Skeletal muscle satellite cell (primary cell): ENCODE measurements around the gene TTLL5.

Experiments used
- H3K27me3 ChIP-seq: 2 replicates; pipeline ENCODE4 v1.7.0; 2013; ENCODE audit warnings: low read length; ENCODE audit not compliant: control insufficient read depth, insufficient read depth
- H3K36me3 ChIP-seq: 2 replicates; pipeline ENCODE4 v1.7.0; 2013; ENCODE audit warnings: mild to moderate bottlenecking, control low read depth, low read length; ENCODE audit not compliant: insufficient read depth
- H3K4me1 ChIP-seq: 2 replicates; pipeline ENCODE4 v1.7.0; 2013; ENCODE audit warnings: low read length; ENCODE audit not compliant: control insufficient read depth, insufficient read depth
- H3K4me2 ChIP-seq: 2 replicates; pipeline ENCODE4 v1.7.0; 2013; ENCODE audit warnings: mild to moderate bottlenecking, low read length
- H3K4me3 ChIP-seq: 2 replicates; pipeline ENCODE4 v1.7.0; 2013; ENCODE audit warnings: low read length
- H3K9ac ChIP-seq: 2 replicates; pipeline ENCODE4 v1.7.0; 2013; ENCODE audit warnings: mild to moderate bottlenecking, low read depth, low read length, moderate library complexity
- H3K9me3 ChIP-seq: replicated peaks from 2 replicates; pipeline ENCODE4 v1.7.0; 2013; ENCODE audit warnings: mild to moderate bottlenecking, control low read depth, low read length

Gene TTLL5

GRCh38 chr14:75723716-75724115, 62.7 kb downstream of the TTLL5 start:
- Histone ChIP-seq H3K9ac (no peak overlapping the region), H3K27me3 (no peaks in the 10 kb centered on the region), H3K4me1 (peaks cover 13% of the 10 kb centered on the region), H3K36me3 (peaks cover 23% of the 10 kb centered on the region), H3K4me3 (no peak overlapping the region), H3K9me3 (no peaks in the 10 kb centered on the region), H3K4me2 (no peak overlapping the region)

GRCh38 chr14:75724414-75725204, 63.6 kb downstream of the TTLL5 start:
- Histone ChIP-seq H3K4me3 (no peak overlapping the region), H3K9me3 (no peaks in the 10 kb centered on the region), H3K36me3 (peaks cover 18% of the 10 kb centered on the region), H3K4me2 (no peak overlapping the region), H3K4me1 (peaks cover 13% of the 10 kb centered on the region), H3K27me3 (no peaks in the 10 kb centered on the region), H3K9ac (no peak overlapping the region)

- no peak overlapping the region for H3K9ac ChIP-seq
- no peaks in the 10 kb centered on the region for H3K27me3 ChIP-seq
- H3K36me3 ChIP-seq = peaks cover 18% of the 10 kb centered on the region
- H3K4me2 ChIP-seq = no peak overlapping the region
- H3K4me1 ChIP-seq = peaks cover 13% of the 10 kb centered on the region
- no peaks in the 10 kb centered on the region for H3K9me3 ChIP-seq
- H3K4me3 ChIP-seq = no peak overlapping the region
Observed at GRCh38 chr14:75725481-75725880, 64.4 kb downstream of the TTLL5 start.

GRCh38 chr14:75726321-75726720, 65.3 kb downstream of the TTLL5 start:
- no peak overlapping the region for H3K4me3 ChIP-seq
- no peak overlapping the region for H3K9ac ChIP-seq
- H3K4me2 ChIP-seq = no peak overlapping the region
- H3K9me3 ChIP-seq = no peaks in the 10 kb centered on the region
- no peaks in the 10 kb centered on the region for H3K27me3 ChIP-seq
- peaks cover 12% of the 10 kb centered on the region for H3K36me3 ChIP-seq
- H3K4me1 ChIP-seq = peaks cover 13% of the 10 kb centered on the region

GRCh38 chr14:75727124-75727523, 66.1 kb downstream of the TTLL5 start:
- Histone ChIP-seq H3K4me2 (no peak overlapping the region), H3K4me3 (no peak overlapping the region), H3K27me3 (no peaks in the 10 kb centered on the region), H3K9me3 (no peaks in the 10 kb centered on the region), H3K36me3 (peaks cover 7% of the 10 kb centered on the region), H3K4me1 (peaks cover 13% of the 10 kb centered on the region), H3K9ac (no peak overlapping the region)

GRCh38 chr14:75732888-75733287, 71.8 kb downstream of the TTLL5 start:
- no peaks in the 10 kb centered on the region for H3K27me3 ChIP-seq
- H3K36me3 ChIP-seq = peaks cover 6% of the 10 kb centered on the region
- H3K4me1 ChIP-seq = no peaks in the 10 kb centered on the region
- H3K4me2 ChIP-seq = no peak overlapping the region
- H3K9me3 ChIP-seq = no peaks in the 10 kb centered on the region
- no peak overlapping the region for H3K4me3 ChIP-seq
- H3K9ac ChIP-seq = no peak overlapping the region

GRCh38 chr14:75734854-75735253, 73.8 kb downstream of the TTLL5 start:
- Histone ChIP-seq H3K9me3 (no peaks in the 10 kb centered on the region), H3K9ac (no peak overlapping the region), H3K36me3 (peaks cover 6% of the 10 kb centered on the region), H3K27me3 (no peaks in the 10 kb centered on the region), H3K4me1 (no peaks in the 10 kb centered on the region), H3K4me2 (no peak overlapping the region), H3K4me3 (no peak overlapping the region)

GRCh38 chr14:75736845-75737485, 75.9 kb downstream of the TTLL5 start:
- no peak overlapping the region for H3K4me2 ChIP-seq
- H3K9me3 ChIP-seq = no peaks in the 10 kb centered on the region
- H3K9ac ChIP-seq = no peak overlapping the region
- H3K36me3 ChIP-seq = peaks cover 6% of the 10 kb centered on the region
- no peak overlapping the region for H3K4me3 ChIP-seq
- no peaks in the 10 kb centered on the region for H3K27me3 ChIP-seq
- no peaks in the 10 kb centered on the region for H3K4me1 ChIP-seq

GRCh38 chr14:75738192-75738591, 77.1 kb downstream of the TTLL5 start:
- Histone ChIP-seq H3K4me3 (no peak overlapping the region), H3K36me3 (peaks cover 6% of the 10 kb centered on the region), H3K9me3 (no peaks in the 10 kb centered on the region), H3K9ac (no peak overlapping the region), H3K4me1 (no peaks in the 10 kb centered on the region), H3K27me3 (no peaks in the 10 kb centered on the region), H3K4me2 (no peak overlapping the region)

- Histone ChIP-seq H3K4me1 (no peaks in the 10 kb centered on the region), H3K4me2 (no peak overlapping the region), H3K4me3 (no peak overlapping the region), H3K27me3 (no peaks in the 10 kb centered on the region), H3K9me3 (no peaks in the 10 kb centered on the region), H3K9ac (no peak overlapping the region), H3K36me3 (peaks cover 9% of the 10 kb centered on the region)
Observed at GRCh38 chr14:75742867-75743266, 81.8 kb downstream of the TTLL5 start.

GRCh38 chr14:75747899-75748298, 86.9 kb downstream of the TTLL5 start:
- Histone ChIP-seq H3K9me3 (no peaks in the 10 kb centered on the region), H3K27me3 (no peaks in the 10 kb centered on the region), H3K4me2 (no peak overlapping the region), H3K36me3 (peaks cover 13% of the 10 kb centered on the region), H3K4me3 (no peak overlapping the region), H3K4me1 (no peaks in the 10 kb centered on the region), H3K9ac (no peak overlapping the region)

- H3K36me3 ChIP-seq = peaks cover 13% of the 10 kb centered on the region
- no peak overlapping the region for H3K4me3 ChIP-seq
- H3K4me1 ChIP-seq = no peaks in the 10 kb centered on the region
- H3K4me2 ChIP-seq = no peak overlapping the region
- no peaks in the 10 kb centered on the region for H3K9me3 ChIP-seq
- H3K27me3 ChIP-seq = no peaks in the 10 kb centered on the region
- H3K9ac ChIP-seq = no peak overlapping the region
Observed at GRCh38 chr14:75748336-75748735, 87.3 kb downstream of the TTLL5 start.
